Keratinocyte (primary cell): Measurements from ENCODE around the gene RRAGC. TPM values are rescaled to one million over a fixed set of nuclear protein-coding genes. Genes with fewer than 3 reads are reported as not detected.

ENCODE experiments used
- DNase-seq: peaks from one replicate; pipeline ENCODE4 v3.0.0-alpha.2; 2011; ENCODE audit warnings: low read depth, missing footprints, low spot score
- FAIRE-seq: peaks from 2 replicates; lab custom pipeline; 2011; peaks lifted over from hg19 to GRCh38; lab: Jason Lieb, UNC
- H2AFZ ChIP-seq: 2 replicates; pipeline ENCODE4 v1.6.0; 2012; ENCODE audit warnings: low read length, control low read depth, inconsistent platforms; ENCODE audit not compliant: control insufficient read depth
- H3K27ac ChIP-seq: 2 replicates; pipeline ENCODE4 v1.5.1; 2011; ENCODE audit warnings: low read length; ENCODE audit not compliant: control insufficient read depth, insufficient read depth
- H3K27me3 ChIP-seq: 3 replicates; pipeline ENCODE4 v1.6.0; 2011; ENCODE audit warnings: low read length; ENCODE audit not compliant: control insufficient read depth, insufficient read depth; ENCODE audit errors: extremely low read depth
- H3K36me3 ChIP-seq, 2 experiments: 2 replicates in 1 of 2; 3 replicates in 1 of 2; pipeline ENCODE4 v1.5.1; 2011; ENCODE audit warnings: low read length in 2 of 2, mild to moderate bottlenecking in 1 of 2; ENCODE audit not compliant: control insufficient read depth in 2 of 2, insufficient read depth in 2 of 2; ENCODE audit errors: extremely low read depth in 1 of 2
- H3K4me1 ChIP-seq: 3 replicates; pipeline ENCODE4 v1.5.1; 2011; ENCODE audit warnings: low read length; ENCODE audit not compliant: control insufficient read depth, insufficient read depth; ENCODE audit errors: extremely low read depth
- H3K4me2 ChIP-seq: 3 replicates; pipeline ENCODE4 v1.6.0; 2011; ENCODE audit warnings: low read depth, low read length; ENCODE audit not compliant: control insufficient read depth, insufficient read depth; ENCODE audit errors: extremely low read depth
- H3K4me3 ChIP-seq, 3 experiments: fragments of 200-600 bp in 1 of 3; sonication (generic) in 1 of 3; 2 replicates in 2 of 3; 3 replicates in 1 of 3; pipeline ENCODE4 v1.5.1; 2011 to 2016; ENCODE audit warnings: low read length in 3 of 3, mild to moderate bottlenecking in 3 of 3, control low read depth in 2 of 3, inconsistent platforms in 1 of 3, low read depth in 1 of 3, mixed read lengths in 1 of 3, mixed run types in 1 of 3, moderate library complexity in 1 of 3; ENCODE audit not compliant: control insufficient read depth in 2 of 3, insufficient read depth in 2 of 3; ENCODE audit errors: extremely low read depth in 1 of 3
- H3K79me2 ChIP-seq: 2 replicates; pipeline ENCODE4 v1.6.0; 2012; ENCODE audit warnings: low read length; ENCODE audit not compliant: control insufficient read depth, insufficient read depth
- H3K9ac ChIP-seq: 3 replicates; pipeline ENCODE4 v1.6.0; 2011; ENCODE audit warnings: low read length; ENCODE audit not compliant: control insufficient read depth, insufficient read depth; ENCODE audit errors: extremely low read depth
- H3K9me1 ChIP-seq: 3 replicates; pipeline ENCODE4 v1.6.0; 2011; ENCODE audit warnings: low read length; ENCODE audit not compliant: control insufficient read depth, insufficient read depth; ENCODE audit errors: extremely low read depth
- H3K9me3 ChIP-seq: 2 replicates; pipeline ENCODE4 v1.5.1; 2012; ENCODE audit warnings: low read depth, low read length; ENCODE audit not compliant: control insufficient read depth
- H4K20me1 ChIP-seq: 3 replicates; pipeline ENCODE4 v1.6.0; 2011; ENCODE audit warnings: low read length; ENCODE audit not compliant: control insufficient read depth, insufficient read depth; ENCODE audit errors: extremely low read depth
- EZH2 ChIP-seq: IDR thresholded peaks from one replicate; pipeline ENCODE4 v1.6.1; 2012; ENCODE audit warnings: inconsistent platforms, mild to moderate bottlenecking, low read length, moderate library complexity
- dilution Hi-C: fragments of 300-500 bp; cut with MboI; formaldehyde crosslinking; loops from one replicate; pipeline ENCODE4 v1.7.0; 2020; ENCODE audit warnings: low sequenced_read_pairs; ENCODE audit not compliant: extremely low pct_ligation_motif_present
- polyA plus RNA-seq, 5 experiments: library from polyadenylated mRNA; depleted of rRNA in 3 of 5; stranded (reverse) in 3 of 5; stranded (forward) in 1 of 5; unstranded in 1 of 5; fragments of >200 nt; gene quantifications; 1 replicate in 1 of 5; 2 replicates in 3 of 5; 3 replicates in 1 of 5; pipeline versions ENCODE4 v1.2.1 to v1.2.3, GENCODE V29; 2011 to 2012; ENCODE audit warnings: missing spikeins in 2 of 5, low read depth in 1 of 5, low replicate concordance in 1 of 5
- TF ChIP-seq, protein P1 (sequence below), 3 experiments: IDR thresholded peaks in 1 of 3; conservative IDR thresholded peaks in 1 of 3; optimal IDR thresholded peaks in 1 of 3; 2 replicates in 2 of 3; 3 replicates in 1 of 3; pipeline versions ENCODE3 to v1.5.1; 2011; ENCODE audit warnings: low read length in 3 of 3, mild to moderate bottlenecking in 3 of 3, moderate library complexity in 2 of 3, control low read depth in 1 of 3, inconsistent platforms in 1 of 3; ENCODE audit not compliant: insufficient read depth in 2 of 3; ENCODE audit errors: extremely low read depth in 1 of 3

The RRAGC gene
- polyA plus RNA-seq, 1 donor (not counting 4 experiments of a cell fraction or from before 2014, with no cell fraction given): 37.8 TPM

DNA sequence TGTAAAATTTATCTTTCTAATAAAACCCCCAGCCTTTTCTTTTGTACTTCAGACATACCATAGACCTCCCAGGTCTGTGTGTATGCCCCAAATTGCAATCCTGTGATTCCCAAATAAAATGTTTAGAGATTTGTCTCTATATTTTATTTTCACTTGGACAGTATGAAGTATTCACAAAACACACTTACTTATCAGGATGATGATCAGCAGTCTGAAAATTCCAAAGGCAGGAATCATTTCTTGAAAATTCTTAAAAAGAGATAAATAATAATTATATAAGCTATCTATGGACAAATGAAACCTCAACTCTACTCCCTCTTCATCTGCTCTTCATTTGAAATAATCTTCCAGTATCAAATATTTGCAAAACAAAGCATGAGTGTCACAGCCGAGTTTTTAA, 33.4 kb upstream of the RRAGC start:
- TF ChIP-seq, protein P1, sequence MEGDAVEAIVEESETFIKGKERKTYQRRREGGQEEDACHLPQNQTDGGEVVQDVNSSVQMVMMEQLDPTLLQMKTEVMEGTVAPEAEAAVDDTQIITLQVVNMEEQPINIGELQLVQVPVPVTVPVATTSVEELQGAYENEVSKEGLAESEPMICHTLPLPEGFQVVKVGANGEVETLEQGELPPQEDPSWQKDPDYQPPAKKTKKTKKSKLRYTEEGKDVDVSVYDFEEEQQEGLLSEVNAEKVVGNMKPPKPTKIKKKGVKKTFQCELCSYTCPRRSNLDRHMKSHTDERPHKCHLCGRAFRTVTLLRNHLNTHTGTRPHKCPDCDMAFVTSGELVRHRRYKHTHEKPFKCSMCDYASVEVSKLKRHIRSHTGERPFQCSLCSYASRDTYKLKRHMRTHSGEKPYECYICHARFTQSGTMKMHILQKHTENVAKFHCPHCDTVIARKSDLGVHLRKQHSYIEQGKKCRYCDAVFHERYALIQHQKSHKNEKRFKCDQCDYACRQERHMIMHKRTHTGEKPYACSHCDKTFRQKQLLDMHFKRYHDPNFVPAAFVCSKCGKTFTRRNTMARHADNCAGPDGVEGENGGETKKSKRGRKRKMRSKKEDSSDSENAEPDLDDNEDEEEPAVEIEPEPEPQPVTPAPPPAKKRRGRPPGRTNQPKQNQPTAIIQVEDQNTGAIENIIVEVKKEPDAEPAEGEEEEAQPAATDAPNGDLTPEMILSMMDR (optimal IDR thresholded peaks at IDR 0.05 in 1 of 3, IDR thresholded peaks at IDR 0.05 in 1 of 3, conservative IDR thresholded peaks at IDR 0.05 in 1 of 3; ENCODE audit: extremely low read depth in 1 of 3, insufficient read depth in 2 of 3, low read length in 3 of 3): no peak
- TF ChIP-seq EZH2: no peak

DNA sequence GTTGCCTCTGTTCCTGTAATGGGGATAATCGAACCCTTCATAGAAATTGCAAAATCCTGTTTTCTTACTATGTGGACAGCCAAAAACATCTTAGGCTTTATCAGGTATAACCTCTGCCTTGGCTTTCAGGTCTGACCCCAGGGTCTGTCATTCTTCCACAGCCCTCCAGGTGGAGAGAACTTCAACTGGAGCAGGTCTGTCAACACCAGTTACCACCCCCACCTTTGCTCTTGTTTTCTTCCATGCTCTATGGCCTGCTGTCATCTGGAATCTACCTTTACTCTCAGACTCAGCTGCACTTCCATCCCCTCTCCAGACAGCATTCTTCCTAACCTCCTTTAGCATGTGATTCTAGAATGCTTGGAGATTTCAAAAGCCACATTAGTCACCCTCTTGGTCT, 32.2 kb upstream of the RRAGC start:
- Histone ChIP-seq H3K4me1 (no peaks in the 10 kb centered on the region), H4K20me1 (no peaks in the 10 kb centered on the region), H3K9me3 (no peaks in the 10 kb centered on the region), H3K9ac (no peak overlapping the region), H2AFZ (no peak overlapping the region), H3K27me3 (no peaks in the 10 kb centered on the region), H3K4me3 (no peak overlapping the region), H3K4me2 (no peak overlapping the region), H3K9me1 (no peaks in the 10 kb centered on the region), H3K36me3 (peaks cover 0 to 1% of the 10 kb centered on the region in 2 experiments), H3K27ac (no peak overlapping the region), H3K79me2 (no peaks in the 10 kb centered on the region)
- FAIRE-seq (no peak), DNase-seq (no peak)
- dilution Hi-C loops: no loop called here
- TF ChIP-seq EZH2: no peak
- TF ChIP-seq, protein P1 (optimal IDR thresholded peaks at IDR 0.05 in 1 of 3, IDR thresholded peaks at IDR 0.05 in 1 of 3, conservative IDR thresholded peaks at IDR 0.05 in 1 of 3; ENCODE audit: extremely low read depth in 1 of 3, insufficient read depth in 2 of 3, low read length in 3 of 3): peak in 2 of 3 experiments; percentile 10 to 11

More for the DNA sequence above, 33.4 kb upstream of the RRAGC start:
- H3K9me1 ChIP-seq: no peaks in the 10 kb centered on the region
- no peak overlapping the region for H3K4me3 ChIP-seq
- H2AFZ ChIP-seq: no peak overlapping the region
- DNase-seq (no peak), FAIRE-seq (no peak)
- no peaks in the 10 kb centered on the region for H4K20me1 ChIP-seq
- H3K4me2 ChIP-seq: no peak overlapping the region
- H3K27ac ChIP-seq: no peak overlapping the region
- H3K79me2 ChIP-seq: no peaks in the 10 kb centered on the region
- no peak overlapping the region for H3K9ac ChIP-seq
- H3K27me3 ChIP-seq: no peaks in the 10 kb centered on the region
- H3K9me3 ChIP-seq: no peaks in the 10 kb centered on the region
- H3K4me1 ChIP-seq: no peaks in the 10 kb centered on the region
- dilution Hi-C loops: no loop called here
- H3K36me3 ChIP-seq: no peaks in the 10 kb centered on the region
